8988T (cell line): ENCODE data around the gene FGF10.

Source experiments
- DNase-seq: peaks from one replicate; pipeline ENCODE4 v3.0.0; 2011

Gene FGF10

GRCh38 chr5:44345871-44346270 is 43.3 kb downstream of the FGF10 start:
- no peak for DNase-seq

- no peak for DNase-seq
These were observed 52.5 kb downstream of the FGF10 start for GRCh38 chr5:44336708-44337107.

- no peak for DNase-seq
These were observed 54.6 kb downstream of the FGF10 start for GRCh38 chr5:44334622-44335021.

- DNase-seq, result no peak
These were observed 56.8 kb downstream of the FGF10 start for GRCh38 chr5:44332285-44332971.

DNA sequence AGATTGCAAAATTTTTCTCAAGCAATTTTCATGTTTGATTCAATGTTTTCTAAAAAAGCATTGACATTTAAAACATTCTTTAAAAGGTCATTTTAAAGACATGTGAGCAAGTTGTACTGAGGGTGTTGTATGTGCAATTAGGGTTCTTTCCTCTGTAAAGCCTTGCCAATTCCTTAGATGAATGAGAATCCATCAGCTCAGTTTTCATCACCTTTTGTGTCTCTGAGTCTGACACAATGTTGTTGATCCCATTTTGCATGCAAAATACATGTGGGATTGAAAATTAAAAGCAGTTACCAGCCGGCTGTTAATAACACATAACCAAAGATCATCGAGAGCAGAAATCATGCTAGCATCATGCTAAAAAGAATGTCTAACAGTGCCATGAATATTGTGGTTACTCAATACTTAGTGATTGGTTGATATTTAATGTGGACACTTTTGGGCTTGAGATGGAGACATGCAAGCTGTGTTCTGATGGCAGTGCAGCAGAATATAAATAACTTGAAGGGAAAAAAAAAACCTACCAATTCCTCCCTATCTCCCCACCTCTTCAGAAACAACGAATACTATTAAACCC is 57.7 kb downstream of the FGF10 start:
- no peak for DNase-seq

GRCh38 chr5:44329716-44330115 is 59.5 kb downstream of the FGF10 start:
- DNase-seq, result no peak

- DNase-seq, result no peak
These were observed 68.0 kb downstream of the FGF10 start for GRCh38 chr5:44321144-44321725.

DNA sequence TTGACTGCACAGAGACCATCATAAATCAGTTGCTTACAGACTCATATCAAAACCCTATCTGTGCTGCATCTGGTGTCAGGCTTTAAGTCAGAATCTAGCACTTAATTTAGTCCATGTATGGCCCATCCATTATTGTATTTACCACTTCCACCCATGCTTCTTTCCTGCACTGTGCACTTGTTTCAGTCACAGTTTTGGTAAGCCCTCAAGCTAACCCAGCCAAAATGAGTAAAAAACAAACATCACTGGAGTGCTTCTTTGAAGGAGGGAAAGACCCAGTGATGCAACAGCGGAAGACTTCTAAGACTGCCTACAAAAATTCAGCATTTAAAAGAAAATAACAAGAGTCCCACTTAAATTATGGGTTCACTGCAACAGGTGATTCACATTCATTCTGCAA is 69.0 kb downstream of the FGF10 start:
- DNase-seq, result no peak

- no peak for DNase-seq
These were observed 70.3 kb downstream of the FGF10 start for GRCh38 chr5:44318883-44319282.

DNA sequence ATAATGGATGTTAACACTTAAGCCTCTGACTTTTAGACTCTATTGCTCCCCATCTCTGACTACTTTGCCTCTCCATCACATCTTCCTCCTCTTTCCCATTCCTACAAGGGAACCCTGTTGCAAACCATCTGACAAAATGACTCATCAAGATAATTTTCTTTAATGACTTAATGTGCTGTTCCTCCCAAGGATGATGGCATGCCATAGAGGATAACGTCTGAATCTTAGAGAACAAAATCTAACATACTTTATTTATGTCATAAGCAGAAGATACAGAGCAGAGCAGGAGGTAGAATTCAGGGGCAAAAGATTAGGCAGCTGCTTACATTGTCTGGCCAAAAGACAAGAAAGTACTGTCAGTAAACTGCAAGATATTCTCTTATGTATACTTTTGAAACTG is 76.8 kb downstream of the FGF10 start:
- DNase-seq, result no peak

- DNase-seq, result no peak
These were observed 88.7 kb downstream of the FGF10 start for GRCh38 chr5:44300551-44300950.

DNA sequence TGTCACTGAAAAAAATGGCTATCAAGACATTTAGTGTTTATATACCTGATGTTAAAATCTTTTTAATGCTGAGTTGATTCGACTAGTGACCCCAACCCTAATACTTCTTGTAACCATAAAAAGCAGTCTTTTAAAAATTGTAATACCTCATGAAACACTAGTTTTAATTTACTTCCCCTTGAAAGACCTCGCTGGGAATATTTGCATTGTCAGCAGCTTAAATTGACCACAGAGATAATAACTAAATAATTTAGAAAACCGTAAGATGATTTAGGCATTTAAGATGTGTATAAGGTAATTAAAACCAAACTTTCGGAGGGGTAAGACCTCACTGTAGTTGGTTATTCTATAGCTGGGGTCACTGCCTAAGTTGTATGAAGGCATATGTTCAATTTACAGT is 89.8 kb downstream of the FGF10 start:
- no peak for DNase-seq

GRCh38 chr5:44294516-44294915 is 94.7 kb downstream of the FGF10 start:
- DNase-seq, result no peak

DNA sequence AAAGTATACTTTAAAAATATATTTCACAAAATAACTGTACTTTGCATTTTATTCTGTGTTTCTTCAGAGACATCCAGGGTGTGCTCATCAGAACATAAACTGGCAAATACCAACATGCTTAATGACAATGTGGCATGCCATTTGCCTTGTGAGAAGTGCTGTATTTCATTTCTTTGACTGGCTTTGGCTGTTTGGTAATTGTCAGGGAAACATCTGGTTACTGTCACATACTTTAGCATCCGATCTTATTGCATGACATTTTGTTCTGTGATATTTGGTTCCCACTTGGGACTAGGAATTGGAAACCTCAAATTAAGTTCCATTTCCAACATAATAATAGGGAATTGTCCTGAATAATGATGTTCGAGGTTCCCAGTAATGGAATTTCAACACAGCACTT is 96.5 kb downstream of the FGF10 start:
- no peak for DNase-seq

- DNase-seq, result no peak
These were observed 110.8 kb downstream of the FGF10 start for GRCh38 chr5:44278469-44278868.

GRCh38 chr5:44275908-44276307 is 113.3 kb downstream of the FGF10 start:
- DNase-seq, result no peak

DNA sequence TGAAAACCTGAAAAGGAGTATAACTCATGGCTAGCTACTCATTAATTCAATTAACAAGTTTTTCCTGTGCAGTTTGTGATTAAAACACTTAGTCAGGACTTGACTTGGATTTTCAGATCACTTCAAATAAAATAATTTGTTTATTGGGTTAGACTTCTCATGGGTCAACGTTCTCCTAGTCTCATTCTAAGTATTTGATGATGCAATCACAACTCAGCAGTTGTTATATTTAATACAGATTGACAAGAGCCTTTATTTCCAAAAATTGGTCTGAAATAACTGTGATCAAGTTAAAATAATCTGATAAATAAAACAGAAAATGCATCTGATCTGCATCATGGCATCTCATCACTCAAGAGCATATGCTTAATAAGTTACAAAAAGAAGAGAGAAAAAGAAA is 113.9 kb downstream of the FGF10 start:
- no peak for DNase-seq

GRCh38 chr5:44267909-44268308 is 121.3 kb downstream of the FGF10 start:
- no peak for DNase-seq

DNA sequence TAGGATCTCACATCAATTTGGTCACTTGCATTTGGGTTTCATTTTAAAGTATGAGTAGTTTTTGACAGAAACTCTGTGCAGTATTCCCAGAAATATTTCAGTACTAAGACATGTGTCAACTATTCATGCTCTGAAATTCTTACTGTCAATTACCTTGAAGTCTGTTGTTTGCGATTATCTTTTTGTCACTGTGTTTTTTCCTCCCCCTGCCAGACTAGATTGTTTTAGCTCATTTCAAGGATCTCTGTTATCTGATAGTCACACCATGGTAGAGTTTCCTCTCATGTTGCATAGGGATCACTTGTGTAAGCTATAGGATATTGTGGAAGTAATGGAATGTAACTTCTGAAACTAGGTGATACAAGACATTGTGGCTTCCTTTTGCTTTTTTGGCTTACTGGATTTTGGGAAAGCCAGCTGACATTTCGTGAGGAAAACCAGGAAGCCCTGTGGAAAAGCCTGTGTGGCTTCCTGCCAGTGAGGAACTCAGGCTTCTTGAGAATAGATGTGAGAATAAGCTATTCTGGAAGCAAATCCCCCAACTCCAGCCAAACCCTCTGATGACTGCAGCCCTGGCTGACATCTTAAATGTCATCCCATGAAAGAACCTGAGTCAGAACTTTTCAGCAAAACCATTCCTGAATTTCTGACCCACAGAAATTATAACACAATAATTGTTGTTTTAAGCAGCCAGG is 122.2 kb downstream of the FGF10 start:
- no peak for DNase-seq

- DNase-seq, result no peak
These were observed 123.5 kb downstream of the FGF10 start for GRCh38 chr5:44265713-44266112.

DNA sequence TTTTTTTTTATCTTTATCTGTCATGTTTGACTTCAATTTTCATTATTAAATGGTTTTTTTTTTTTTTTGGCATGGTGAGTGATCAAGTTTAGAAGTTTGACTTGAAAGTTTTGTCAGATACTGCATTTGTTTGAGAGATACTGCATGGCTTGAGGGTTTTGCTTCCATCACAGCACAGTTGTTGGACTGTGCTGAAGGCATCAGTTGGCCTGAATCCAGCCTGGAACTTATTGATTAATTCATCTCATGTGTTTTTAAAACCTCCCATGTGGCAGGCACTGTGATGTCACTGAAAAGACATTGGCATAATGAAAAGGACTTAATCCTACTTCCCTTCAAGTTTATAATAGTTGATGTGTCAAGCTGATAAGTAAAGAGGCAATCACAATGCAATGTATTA is 128.4 kb downstream of the FGF10 start:
- no peak for DNase-seq

- no peak for DNase-seq
These were observed 131.4 kb downstream of the FGF10 start for GRCh38 chr5:44257653-44258365.

DNA sequence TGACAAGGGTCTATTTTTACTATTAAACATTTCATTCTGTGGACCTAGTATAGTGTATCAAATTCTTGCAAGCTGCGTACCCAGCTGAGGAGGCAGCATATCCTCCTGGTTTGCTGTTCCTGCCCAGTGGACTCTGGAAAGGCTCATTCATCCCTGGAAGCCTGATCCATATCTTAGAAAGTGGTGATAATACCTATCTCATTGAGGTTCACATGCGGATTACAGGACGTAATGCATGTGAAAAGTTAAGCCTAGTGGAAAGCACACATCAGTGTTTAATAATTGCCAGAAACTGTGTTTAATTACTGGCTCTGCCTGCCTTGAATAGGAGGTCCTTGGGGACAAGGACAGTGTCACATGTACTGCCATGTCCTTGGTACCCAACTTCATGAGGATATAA is 132.0 kb downstream of the FGF10 start:
- DNase-seq, result no peak
